HG03139 (cell line): ENCODE results near the gene INCENP.
"Not testable (repeated sequence)": the region's sequence is repeated elsewhere in the genome, so short reads cannot be mapped to it uniquely, and the experiment has no call there.

ENCODE experiments used
- ATAC-seq: cut with Tn5 transposase; IDR thresholded peaks from one replicate; pipeline ENCODE4 v1.9.1; 2021; ENCODE audit not compliant: unreplicated experiment

INCENP gene

GRCh38 chr11:62123669-62124185 is at the start of gene INCENP:
TSS of gene INCENP (plus strand) at chr11:62124011. CDS start at chr11:62128162, 4,151 bp downstream.
- peak; percentile 94 for ATAC-seq

GRCh38 chr11:62075438-62075837 is 48.4 kb upstream of the INCENP start:
- ATAC-seq = no peak

GRCh38 chr11:62077132-62077531 is 46.7 kb upstream of the INCENP start:
- ATAC-seq = no peak

- ATAC-seq = no peak
These were observed 42.2 kb upstream of the INCENP start for GRCh38 chr11:62081378-62082291.

GRCh38 chr11:62082292-62082657 is 41.5 kb upstream of the INCENP start:
- ATAC-seq = no peak

- ATAC-seq = not testable (repeated sequence)
These were observed 39.0 kb upstream of the INCENP start for GRCh38 chr11:62084801-62085200.

GRCh38 chr11:62087694-62088093 is 36.1 kb upstream of the INCENP start:
- ATAC-seq = no peak

- no peak for ATAC-seq
These were observed 35.4 kb upstream of the INCENP start for GRCh38 chr11:62088331-62088933.

GRCh38 chr11:62103141-62103540 is 20.7 kb upstream of the INCENP start:
- no peak for ATAC-seq

GRCh38 chr11:62103986-62104385 is 19.8 kb upstream of the INCENP start:
- ATAC-seq = no peak

- no peak for ATAC-seq
These were observed 18.8 kb upstream of the INCENP start for GRCh38 chr11:62104816-62105653.

- ATAC-seq = no peak
These were observed 18.1 kb upstream of the INCENP start for GRCh38 chr11:62105667-62106191.

GRCh38 chr11:62108017-62108750 is 15.6 kb upstream of the INCENP start:
- ATAC-seq = no peak

- ATAC-seq = no peak
These were observed 14.8 kb upstream of the INCENP start for GRCh38 chr11:62108971-62109404.

GRCh38 chr11:62115085-62115694 is 8.6 kb upstream of the INCENP start:
- ATAC-seq = no peak

GRCh38 chr11:62116451-62116850 is 7.4 kb upstream of the INCENP start:
- no peak for ATAC-seq

GRCh38 chr11:62119569-62119968 is 4.2 kb upstream of the INCENP start:
- no peak for ATAC-seq

- no peak for ATAC-seq
These were observed 3.8 kb upstream of the INCENP start for GRCh38 chr11:62120001-62120400.

- no peak for ATAC-seq
These were observed 3.4 kb upstream of the INCENP start for GRCh38 chr11:62120431-62120830.

- ATAC-seq = no peak
These were observed 1.7 kb upstream of the INCENP start for GRCh38 chr11:62122076-62122475.
